Germinal center (tissue), 1 donor: ENCODE data around the gene GALNT17.
"Not testable (repeated sequence)": the region's sequence is repeated elsewhere in the genome, so short reads cannot be mapped to it uniquely, and the experiment has no call there.

Experiments used
- DNase-seq: peaks from one replicate; pipeline ENCODE4 v3.0.0; 2012; ENCODE audit warnings: mixed read lengths, low spot score

Gene GALNT17

GRCh38 chr7:71636329-71636728 is 504.4 kb downstream of the GALNT17 start:
- DNase-seq: no peak

- DNase-seq: no peak
Measured at GRCh38 chr7:71637578-71637977, 505.6 kb downstream of the GALNT17 start.

- DNase-seq: no peak
Measured at GRCh38 chr7:71638108-71638507, 506.2 kb downstream of the GALNT17 start.

GRCh38 chr7:71639382-71640085 is 507.6 kb downstream of the GALNT17 start:
- no peak for DNase-seq

- not testable (repeated sequence) for DNase-seq
Measured at GRCh38 chr7:71643031-71643430, 511.1 kb downstream of the GALNT17 start.

GRCh38 chr7:71645836-71646235 is 513.9 kb downstream of the GALNT17 start:
- no peak for DNase-seq

GRCh38 chr7:71649812-71650211 is 517.9 kb downstream of the GALNT17 start:
- no peak for DNase-seq

GRCh38 chr7:71650653-71651337 is 518.9 kb downstream of the GALNT17 start:
- DNase-seq: no peak

GRCh38 chr7:71652510-71652909 is 520.6 kb downstream of the GALNT17 start:
- DNase-seq: no peak

GRCh38 chr7:71657386-71657785 is 525.4 kb downstream of the GALNT17 start:
- DNase-seq: no peak

- DNase-seq: no peak
Measured at GRCh38 chr7:71659622-71660021, 527.7 kb downstream of the GALNT17 start.

- no peak for DNase-seq
Measured at GRCh38 chr7:71661671-71662224, 529.8 kb downstream of the GALNT17 start.

- no peak for DNase-seq
Measured at GRCh38 chr7:71665716-71666115, 533.8 kb downstream of the GALNT17 start.

- no peak for DNase-seq
Measured at GRCh38 chr7:71668572-71668971, 536.6 kb downstream of the GALNT17 start.

GRCh38 chr7:71679480-71679879 is 547.5 kb downstream of the GALNT17 start:
- no peak for DNase-seq

GRCh38 chr7:71682181-71682580 is 550.2 kb downstream of the GALNT17 start:
- no peak for DNase-seq

GRCh38 chr7:71682841-71683781 is 551.2 kb downstream of the GALNT17 start:
- DNase-seq: no peak

- DNase-seq: no peak
Measured at GRCh38 chr7:71687286-71687685, 555.3 kb downstream of the GALNT17 start.

- DNase-seq: no peak
Measured at GRCh38 chr7:71687831-71688599, 556.1 kb downstream of the GALNT17 start.

GRCh38 chr7:71691538-71691937 is 559.6 kb downstream of the GALNT17 start:
- no peak for DNase-seq

GRCh38 chr7:71694665-71695064 is 562.7 kb downstream of the GALNT17 start:
- DNase-seq: no peak
